ENCODE results near the gene TNNI3. TPM values are rescaled to one million over a fixed set of nuclear protein-coding genes. Genes with fewer than 3 reads are reported as not detected.
A peak's percentile ranks its signal among the peaks of the same experiment; 100 is the strongest.

Gene TNNI3
- total and polyA plus RNA-seq, 9 of the 15 experiments (the other 6 are each of a cell fraction or from before 2014, with no cell fraction given), result 4.7 to 158 (median 42.0) TPM

- no peak for TF ChIP-seq PCBP2 (IDR thresholded peaks at IDR 0.05; ENCODE audit: low read depth, low read length, poor library complexity, severe bottlenecking)
These were observed 38.5 kb downstream of the TNNI3 start (continued) for GRCh38 chr19:55119053-55119452.

GRCh38 chr19:55118401-55118991 is 39.0 kb downstream of the TNNI3 start:
- peak overlapping the region; percentile 98 for H2AFZ ChIP-seq (ENCODE audit: low read depth, low read length)
- peak overlapping the region; percentile 91 for H3K27ac ChIP-seq (ENCODE audit: extremely low read depth, low read depth, low read length)
- intact Hi-C loops (cut with micrococcal nuclease), result no loop called here
- 55% methylated on average over 22 of the region's 22 CpGs for WGBS (ENCODE audit: insufficient coverage, low coverage, missing lambda C conversion rate)
- peak overlapping the region; percentile 87 for H3K4me2 ChIP-seq (ENCODE audit: insufficient read depth, low read length)
- no peaks in the 10 kb centered on the region for H3K27me3 ChIP-seq (ENCODE audit: control insufficient read depth in 2 of 2, insufficient read depth in 2 of 2, low read length in 2 of 2)
- ATAC-seq, result peak; percentile 51
- in situ Hi-C loops (cut with MboI), result no loop called here
- H3K4me3 ChIP-seq, result peak overlapping the region; percentile 70
- peaks cover 4% of the 10 kb centered on the region for H3K9me1 ChIP-seq (ENCODE audit: control insufficient read depth, insufficient read depth, low read length)
- ChIA-PET POLR2A (interaction anchor here (0.6 to 1.7 kb wide), 7 partner anchors 9 to 288 kb away, joined by 3 to 9 read pairs (median 4); partner anchors contain the start of gene UBE2S), CTCF (ENCODE audit: low intra/inter-chr PET ratio) (no interaction called here)
- DNase-seq (ENCODE audit: extremely low read depth in 1 of 4, low spot score in 3 of 4), result peak; percentile 62 to 87 (median 72)
- no peak for FAIRE-seq
- H3K4me1 ChIP-seq (replicated peaks in 1 of 2; ENCODE audit: control insufficient read depth in 2 of 2, insufficient read depth in 2 of 2, low read length in 2 of 2), result peaks cover 29 to 50% of the 10 kb centered on the region in 2 experiments
- H3K79me2 ChIP-seq (ENCODE audit: control insufficient read depth, insufficient read depth, low read length), result peaks cover 38% of the 10 kb centered on the region
- peak overlapping the region; percentile 87 to 90; a peak in 3 of 4 replicates for H3K9ac ChIP-seq (ENCODE audit: insufficient read depth in 1 of 2, low read depth in 2 of 2, low read length in 2 of 2)
- H4K20me1 ChIP-seq (replicated peaks; ENCODE audit: control insufficient read depth, insufficient read depth, low read length), result peaks cover 21% of the 10 kb centered on the region
- H3K36me3 ChIP-seq (ENCODE audit: control insufficient read depth, insufficient read depth, low read length), result peaks cover 9% of the 10 kb centered on the region; the same call in 1 of the 3 replicates
- H3K9me3 ChIP-seq (replicated peaks; ENCODE audit: control insufficient read depth, insufficient read depth, low read depth, low read length), result no peaks in the 10 kb centered on the region
- BruUV-seq (replicated peaks), result no TSS peak
- TF ChIP-seq NR1H2 (CRISPR knock-in tag; IDR thresholded peaks at IDR 0.05), result no peak
- no peak for TF ChIP-seq PRMT5 (CRISPR knock-in tag; IDR thresholded peaks at IDR 0.05)
- no peak for TF ChIP-seq KLF10 (CRISPR knock-in tag; IDR thresholded peaks at IDR 0.05)
- 0 out of 2 replicates have a peak, but pooled peaks have one; percentile 8 for TF ChIP-seq KLF13 (tag; IDR thresholded peaks at IDR 0.05; ENCODE audit: borderline replicate concordance, low read depth)
- TF ChIP-seq CBFB (CRISPR knock-in tag; IDR thresholded peaks at IDR 0.05), result no peak
- TF ChIP-seq KAT7 (CRISPR knock-in tag; IDR thresholded peaks at IDR 0.05; ENCODE audit: borderline replicate concordance), result no peak
- no peak for TF ChIP-seq ZNF239 (CRISPR knock-in tag; IDR thresholded peaks at IDR 0.05)
- no peak for TF ChIP-seq BCL6 (CRISPR knock-in tag; IDR thresholded peaks at IDR 0.05)
- TF ChIP-seq RBM22 (IDR thresholded peaks at IDR 0.05; ENCODE audit: low read depth, low read length, poor library complexity, severe bottlenecking), result no peak
- TF ChIP-seq ESRRA (IDR thresholded peaks at IDR 0.05; ENCODE audit: borderline replicate concordance, low read depth), result peak; percentile 75; the same call in 1 of the 2 replicates
- no peak for TF ChIP-seq ZNF398 (CRISPR knock-in tag; IDR thresholded peaks at IDR 0.05)
